Measurements from ENCODE around the gene ZNF100. TPM values are rescaled to one million over a fixed set of nuclear protein-coding genes. Genes with fewer than 3 reads are reported as not detected.
"Not testable (repeated sequence)": the region's sequence is repeated elsewhere in the genome, so short reads cannot be mapped to it uniquely, and the experiment has no call there.

ZNF100 gene
- total RNA-seq, 1 experiment from 2014 or later: 8.8 TPM

GRCh38 chr19:21704320-21704719 is 63.1 kb downstream of the ZNF100 start:
- no peak for DNase-seq (ENCODE audit: low read depth)

GRCh38 chr19:21699197-21699596 is 68.2 kb downstream of the ZNF100 start:
- no peak for DNase-seq (ENCODE audit: low read depth)

DNA sequence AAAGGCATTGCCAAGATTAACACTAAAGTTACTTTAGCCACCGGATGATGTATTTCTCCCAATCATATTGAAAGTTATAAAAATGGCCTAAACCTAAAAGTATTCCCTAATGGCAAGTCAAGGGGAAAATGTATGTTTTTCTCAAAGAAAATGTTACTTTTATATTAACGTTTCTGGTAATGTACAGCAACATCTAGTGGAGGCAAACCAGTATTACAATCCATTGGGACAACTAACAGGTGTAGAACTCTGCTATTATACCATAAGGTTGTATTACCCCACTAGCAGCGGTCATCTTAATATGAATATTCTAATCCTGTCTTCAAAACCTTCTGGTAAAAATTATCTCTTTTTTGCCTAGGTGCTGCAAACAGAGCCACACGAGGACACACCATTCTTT is 69.2 kb downstream of the ZNF100 start:
- DNase-seq (ENCODE audit: low read depth): peak; percentile 24

GRCh38 chr19:21697698-21698097 is 69.7 kb downstream of the ZNF100 start:
- DNase-seq (ENCODE audit: low read depth): no peak

DNA sequence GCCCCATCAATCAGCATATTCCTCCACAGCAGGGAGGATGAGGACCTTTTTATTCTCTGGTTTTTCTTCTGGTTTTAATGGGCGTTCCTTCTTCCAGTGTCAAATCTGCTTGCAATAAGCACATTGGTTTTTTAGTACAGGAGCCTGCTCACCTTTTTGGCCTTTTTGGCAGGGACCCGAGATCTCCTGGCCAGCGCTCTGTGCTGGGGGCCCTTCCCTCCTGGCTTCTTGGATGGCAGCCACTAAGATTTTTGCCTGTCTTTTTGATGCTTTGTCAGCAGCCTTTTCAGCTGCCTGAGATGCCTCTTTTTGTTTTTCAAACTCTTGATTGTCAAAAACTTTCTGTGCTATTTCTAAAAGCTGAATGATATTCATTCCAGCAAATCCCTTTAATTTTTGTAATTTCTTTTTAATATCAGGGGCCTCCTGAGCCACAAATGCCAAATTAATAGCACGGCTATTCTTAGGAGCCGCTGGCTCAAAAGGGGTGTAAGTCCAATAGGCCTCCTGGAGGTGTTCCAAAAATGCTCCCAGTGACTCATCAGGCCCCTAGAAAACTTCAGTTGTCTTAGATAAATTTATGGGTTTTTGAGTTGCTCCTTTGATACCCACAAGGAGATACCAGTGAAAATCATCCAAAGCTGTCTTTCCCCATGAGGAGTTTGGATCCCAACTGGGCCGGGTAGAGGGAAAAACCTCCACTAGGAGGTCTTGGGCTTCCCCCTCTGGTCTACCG is 73.0 kb downstream of the ZNF100 start:
- DNase-seq (ENCODE audit: low read depth): peak; percentile 4

GRCh38 chr19:21693399-21693798 is 74.0 kb downstream of the ZNF100 start:
- no peak for DNase-seq (ENCODE audit: low read depth)

- no peak for DNase-seq (ENCODE audit: low read depth)
Measured at GRCh38 chr19:21691661-21692060, 75.7 kb downstream of the ZNF100 start.

DNA sequence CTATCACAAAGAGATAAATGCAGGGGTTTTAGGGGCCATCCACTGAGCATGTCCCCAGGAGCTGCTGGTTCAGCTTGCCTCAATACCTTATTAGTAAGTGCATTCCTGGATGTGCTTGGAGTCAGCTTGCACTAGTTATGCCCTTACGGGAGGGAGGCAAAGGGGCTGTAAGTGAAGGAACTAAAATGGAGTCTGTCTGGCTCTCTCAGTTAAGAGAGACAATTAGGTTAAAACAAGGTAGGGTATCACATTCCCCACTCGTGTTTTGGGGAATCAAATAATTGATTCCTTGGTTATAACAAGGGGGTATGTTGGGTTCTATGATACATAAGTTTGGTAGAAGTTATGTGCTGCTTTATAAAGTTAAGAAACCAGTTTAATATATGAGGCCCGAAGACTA is 78.9 kb downstream of the ZNF100 start:
- DNase-seq (ENCODE audit: low read depth): no peak

GRCh38 chr19:21680671-21681070 is 86.7 kb downstream of the ZNF100 start:
- no peak for DNase-seq (ENCODE audit: low read depth)

GRCh38 chr19:21680026-21680425 is 87.4 kb downstream of the ZNF100 start:
- DNase-seq (ENCODE audit: low read depth): no peak

- DNase-seq (ENCODE audit: low read depth): no peak
Measured at GRCh38 chr19:21677696-21678418, 89.5 kb downstream of the ZNF100 start.

DNA sequence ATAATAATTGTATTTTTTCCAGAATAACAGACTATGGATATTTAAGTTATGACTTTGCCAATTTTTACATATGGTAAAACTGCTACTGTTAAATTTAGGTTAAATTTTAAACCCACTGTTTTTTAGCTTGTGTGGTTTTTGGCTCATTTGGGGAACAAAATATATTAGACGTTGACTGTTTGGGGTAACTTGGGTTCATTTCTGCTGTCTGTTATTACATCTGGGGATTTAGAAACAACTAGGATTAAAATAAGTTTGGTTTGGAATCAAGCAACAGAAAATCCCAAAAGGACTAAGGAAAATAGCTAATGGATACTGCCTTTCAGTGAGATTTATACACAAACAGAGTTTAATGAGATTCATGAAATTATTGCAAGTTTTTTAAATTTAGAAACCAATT is 92.9 kb downstream of the ZNF100 start:
- no peak for DNase-seq (ENCODE audit: low read depth)

- not testable (repeated sequence) for DNase-seq (ENCODE audit: low read depth)
Measured at GRCh38 chr19:21673479-21673878, 93.9 kb downstream of the ZNF100 start.

Other genes with a start within 250 kb of the ZNF100 start
- 10.3 and 10.8 TPM in 2 replicates for gene ZNF43, start 68.6 kb upstream of the ZNF100 start, total RNA-seq (2014; rRNA removed)
- gene ZNF208, start 243.4 kb upstream of the ZNF100 start, total RNA-seq (2014; rRNA removed): 1.5 TPM in 1 of 2 replicates, not detected in the other

All from LHCN-M2 (cell line).